Tibial artery (tissue), 4 donors: ENCODE results near the gene HTR4.

Source experiments
- DNase-seq, 2 donors: peaks; one replicate each; pipeline ENCODE4 v3.0.0-alpha.2; 2019
- H3K27ac ChIP-seq, 2 donors: fragments of 200-600 bp; sonication (generic) in 1 of 2; 1 replicate in 1 of 2; 2 replicates in 1 of 2; pipeline ENCODE4 v1.5.1; 2018 to 2019; ENCODE audit warnings: mild to moderate bottlenecking in 1 of 2
- H3K27me3 ChIP-seq, 2 donors: fragments of 200-600 bp; sonication (generic) in 1 of 2; one replicate each; pipeline versions ENCODE4 v1.5.1 to v1.6.0; 2016 to 2019
- H3K36me3 ChIP-seq, 3 donors: fragments of 200-600 bp; sonication (generic) in 2 of 3; one replicate each; pipeline ENCODE4 v1.5.1; 2016 to 2019; ENCODE audit warnings: mild to moderate bottlenecking in 2 of 3
- H3K4me1 ChIP-seq, 4 donors: fragments of 200-600 bp; sonication (generic) in 2 of 4; 1 replicate in 3 of 4; 2 replicates in 1 of 4; pipeline ENCODE4 v1.5.1; 2016 to 2019
- H3K4me3 ChIP-seq, 2 donors: fragments of 200-600 bp; sonication (generic) in 1 of 2; 1 replicate in 1 of 2; 2 replicates in 1 of 2; pipeline ENCODE4 v1.5.1; 2018 to 2019; ENCODE audit warnings: mild to moderate bottlenecking in 2 of 2
- H3K9me3 ChIP-seq, 3 donors: fragments of 200-600 bp; sonication (generic) in 1 of 3; one replicate each; pipeline ENCODE4 v1.5.1; 2016 to 2019
- intact Hi-C: fragments of 100-400 bp; cut with DNase I; formaldehyde crosslinking; loops from one replicate; pipeline ENCODE4 v1.15.0; 2023; ENCODE audit warnings: low total_unique reads
- TF ChIP-seq, protein P1 (sequence below), 2 experiments: fragments of 200-600 bp in 1 of 2; fragments of 450-650 bp in 1 of 2; IDR thresholded peaks; one replicate each; pipeline ENCODE4 v1.5.1; 2017 to 2019; ENCODE audit warnings: antibody characterized with exemption in 2 of 2, mild to moderate bottlenecking in 1 of 2, moderate library complexity in 1 of 2

Gene HTR4

DNA sequence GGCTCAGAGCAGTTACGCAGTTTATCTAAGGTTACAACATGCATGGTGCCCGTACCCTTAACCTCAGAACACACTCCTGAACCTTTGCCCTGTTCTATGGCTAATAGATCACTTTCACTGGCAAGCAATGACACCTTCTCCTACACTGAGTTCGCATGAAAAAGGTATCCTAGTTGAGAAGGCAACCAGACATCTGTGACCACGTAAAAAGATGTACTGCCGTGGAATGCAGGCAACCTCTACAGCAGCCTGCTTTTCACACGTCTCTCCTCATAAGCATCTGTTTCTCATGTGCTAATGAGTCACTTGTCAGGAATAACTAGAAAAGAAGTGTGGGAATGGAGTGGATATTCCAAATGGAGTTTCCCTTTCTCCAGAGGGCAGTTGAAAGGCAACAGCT is 199.1 kb downstream of the HTR4 start:
- Histone ChIP-seq H3K4me1 (no peaks in the 10 kb centered on the region), H3K9me3 (no peaks in the 10 kb centered on the region), H3K27ac (no peak overlapping the region), H3K4me3 (no peak overlapping the region), H3K36me3 (no peaks in the 10 kb centered on the region), H3K27me3 (peaks cover 0 to 3% of the 10 kb centered on the region in 2 donors)
- DNase-seq: no peak
- TF ChIP-seq, protein P1, sequence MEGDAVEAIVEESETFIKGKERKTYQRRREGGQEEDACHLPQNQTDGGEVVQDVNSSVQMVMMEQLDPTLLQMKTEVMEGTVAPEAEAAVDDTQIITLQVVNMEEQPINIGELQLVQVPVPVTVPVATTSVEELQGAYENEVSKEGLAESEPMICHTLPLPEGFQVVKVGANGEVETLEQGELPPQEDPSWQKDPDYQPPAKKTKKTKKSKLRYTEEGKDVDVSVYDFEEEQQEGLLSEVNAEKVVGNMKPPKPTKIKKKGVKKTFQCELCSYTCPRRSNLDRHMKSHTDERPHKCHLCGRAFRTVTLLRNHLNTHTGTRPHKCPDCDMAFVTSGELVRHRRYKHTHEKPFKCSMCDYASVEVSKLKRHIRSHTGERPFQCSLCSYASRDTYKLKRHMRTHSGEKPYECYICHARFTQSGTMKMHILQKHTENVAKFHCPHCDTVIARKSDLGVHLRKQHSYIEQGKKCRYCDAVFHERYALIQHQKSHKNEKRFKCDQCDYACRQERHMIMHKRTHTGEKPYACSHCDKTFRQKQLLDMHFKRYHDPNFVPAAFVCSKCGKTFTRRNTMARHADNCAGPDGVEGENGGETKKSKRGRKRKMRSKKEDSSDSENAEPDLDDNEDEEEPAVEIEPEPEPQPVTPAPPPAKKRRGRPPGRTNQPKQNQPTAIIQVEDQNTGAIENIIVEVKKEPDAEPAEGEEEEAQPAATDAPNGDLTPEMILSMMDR (IDR thresholded peaks at IDR 0.05): no peak
- intact Hi-C loops: no loop called here

DNA sequence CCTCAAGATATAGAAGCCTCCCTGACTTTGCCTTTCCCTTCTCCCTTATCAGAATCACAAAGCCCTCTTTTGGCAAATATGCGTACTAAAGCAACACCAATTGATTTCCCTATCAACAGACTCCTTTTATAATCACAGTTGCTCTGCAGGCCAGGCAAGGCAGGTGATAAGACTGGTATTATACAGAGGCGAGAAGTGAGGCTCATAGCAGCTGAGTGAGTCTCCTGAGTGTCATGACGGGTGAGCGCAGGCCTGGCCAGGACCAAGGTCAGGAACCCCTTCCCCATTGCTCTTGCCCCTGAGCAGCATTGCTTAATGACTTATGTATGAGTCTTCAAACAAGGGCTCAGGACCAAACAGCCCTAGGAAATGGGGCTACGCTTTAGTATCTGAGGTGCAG is 199.8 kb downstream of the HTR4 start:
- peaks cover 0 to 3% of the 10 kb centered on the region in 2 donors for H3K27me3 ChIP-seq
- TF ChIP-seq, protein P1 (IDR thresholded peaks at IDR 0.05): no peak
- intact Hi-C loops: no loop called here
- H3K4me1 ChIP-seq: no peaks in the 10 kb centered on the region
- no peak overlapping the region for H3K4me3 ChIP-seq
- H3K36me3 ChIP-seq: no peaks in the 10 kb centered on the region
- H3K9me3 ChIP-seq: no peaks in the 10 kb centered on the region
- DNase-seq: no peak
- no peak overlapping the region for H3K27ac ChIP-seq

DNA sequence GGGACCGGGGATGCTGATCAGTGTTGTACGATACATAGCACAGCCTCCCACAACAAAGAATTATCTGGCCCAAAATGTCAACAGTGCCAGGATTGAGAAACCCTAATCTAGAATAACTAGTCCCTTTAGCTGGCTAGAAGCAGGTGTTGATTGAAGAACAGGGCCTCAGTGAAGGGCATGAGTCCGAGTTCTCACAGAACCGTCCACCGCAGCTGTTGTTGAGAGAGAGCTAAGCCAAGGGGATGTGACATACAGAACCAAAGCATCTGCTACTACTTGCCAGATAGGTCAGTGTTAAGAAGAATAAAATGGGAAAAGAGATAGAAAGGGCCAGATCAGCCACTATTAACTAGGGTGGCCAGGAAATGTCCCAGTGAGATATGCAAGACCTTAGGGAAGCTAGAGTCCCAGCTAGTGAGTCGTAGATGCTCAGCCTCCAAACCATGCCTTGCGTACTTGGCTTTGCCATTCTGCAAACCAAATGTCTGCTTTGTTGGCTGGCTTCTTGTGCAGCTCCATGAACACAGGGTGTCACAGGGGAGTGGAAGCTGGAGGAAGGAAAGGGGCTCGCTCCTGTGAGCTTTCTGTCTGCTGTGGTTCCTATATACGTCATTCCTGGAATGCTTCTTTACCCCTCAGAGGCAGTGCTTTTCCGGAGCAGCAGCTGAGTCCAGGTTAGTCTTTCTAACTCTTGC is 201.7 kb downstream of the HTR4 start:
- Histone ChIP-seq H3K9me3 (no peaks in the 10 kb centered on the region), H3K27me3 (no peaks in the 10 kb centered on the region), H3K27ac (no peak overlapping the region), H3K4me3 (no peak overlapping the region), H3K4me1 (no peaks in the 10 kb centered on the region), H3K36me3 (no peaks in the 10 kb centered on the region)
- TF ChIP-seq, protein P1 (IDR thresholded peaks at IDR 0.05): no peak
- intact Hi-C loops: no loop called here
- no peak for DNase-seq

DNA sequence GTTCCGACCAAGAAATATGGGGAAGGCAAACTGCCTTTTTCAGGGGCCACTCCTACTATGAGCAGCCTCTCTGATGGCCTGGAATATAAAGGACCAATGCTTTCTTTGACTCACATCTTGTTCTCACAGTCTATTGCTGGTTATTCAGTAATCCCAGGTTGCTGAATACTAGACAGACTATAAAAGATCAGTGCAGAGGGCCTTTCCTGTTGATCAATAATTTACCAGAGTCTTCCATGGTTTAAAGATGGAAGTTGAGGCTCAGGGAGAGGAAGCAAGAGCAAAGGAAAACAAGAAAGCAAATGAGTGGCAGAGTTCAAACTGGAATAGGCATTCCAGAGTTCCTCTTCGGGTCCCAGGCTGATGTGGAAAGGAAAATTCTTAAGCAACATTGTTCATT is 207.7 kb downstream of the HTR4 start:
- intact Hi-C loops: loop anchor here (10.0 kb wide), 2 partner anchors 288 to 588 kb away; no protein-coding TSS in a partner anchor
- no peak overlapping the region for H3K4me3 ChIP-seq
- DNase-seq: no peak

DNA sequence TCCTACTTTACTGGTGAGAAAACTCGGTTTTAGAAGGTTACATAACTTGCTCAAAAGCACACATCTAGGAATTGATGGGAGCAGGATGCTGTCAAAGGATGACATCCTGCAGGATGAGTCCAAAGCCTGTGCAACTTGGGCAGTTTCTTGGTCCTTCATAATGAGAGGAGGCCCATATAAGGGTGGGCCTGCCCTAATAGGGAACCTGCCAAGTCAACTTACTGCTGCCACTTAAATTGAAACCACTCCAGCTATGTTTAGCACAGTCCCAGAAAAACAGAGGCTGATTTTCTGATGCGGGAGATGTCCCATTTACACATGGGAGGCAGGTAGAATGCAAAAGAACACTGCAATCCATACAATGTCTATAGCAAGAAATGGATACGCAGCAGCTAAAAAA is 208.7 kb downstream of the HTR4 start:
- H3K9me3 ChIP-seq: no peaks in the 10 kb centered on the region
- H3K27me3 ChIP-seq: no peaks in the 10 kb centered on the region
- H3K4me3 ChIP-seq: no peak overlapping the region
- TF ChIP-seq, protein P1 (IDR thresholded peaks at IDR 0.05): no peak
- no peak for DNase-seq
- peaks cover 0 to 5% (median 0%) of the 10 kb centered on the region in 4 donors for H3K4me1 ChIP-seq
- intact Hi-C loops: loop anchor here (10.0 kb wide), 2 partner anchors 289 to 589 kb away; no protein-coding TSS in a partner anchor
- H3K27ac ChIP-seq: no peak overlapping the region
- peaks cover 15 to 28% (median 26%) of the 10 kb centered on the region in 3 donors for H3K36me3 ChIP-seq

More for the DNA sequence above, 207.7 kb downstream of the HTR4 start:
- Histone ChIP-seq H3K36me3 (peaks cover 9 to 17% (median 16%) of the 10 kb centered on the region in 3 donors), H3K27me3 (no peaks in the 10 kb centered on the region), H3K9me3 (no peaks in the 10 kb centered on the region), H3K4me1 (peaks cover 0 to 5% (median 0%) of the 10 kb centered on the region in 4 donors), H3K27ac (no peak overlapping the region)
- TF ChIP-seq, protein P1 (IDR thresholded peaks at IDR 0.05): no peak
